ENCODE measurements around the gene PCNX4.

Gene PCNX4

DNA sequence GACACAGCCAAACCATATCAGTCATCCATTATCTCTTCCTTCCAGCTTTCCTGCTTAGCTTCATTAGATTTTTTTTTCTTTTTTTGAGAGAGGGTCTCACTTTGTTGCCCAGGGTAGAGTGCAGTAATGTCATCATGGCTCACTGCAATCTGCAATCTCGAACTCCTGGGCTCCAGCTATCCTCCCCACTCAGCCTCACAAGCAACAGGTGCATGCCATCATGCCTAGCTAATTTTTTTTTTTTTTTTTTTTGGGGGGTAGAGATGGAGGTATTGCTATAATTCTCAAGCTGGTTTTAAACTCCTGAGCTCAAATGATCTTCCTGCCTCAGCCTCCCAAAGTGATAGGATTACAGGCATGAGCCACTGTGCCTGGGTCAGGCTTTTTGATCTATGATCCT is 119.0 kb downstream of the PCNX4 start:
- no peak for DNase-seq

- no peak for DNase-seq
Observed at GRCh38 chr14:60211153-60211552, 119.4 kb downstream of the PCNX4 start.

DNA sequence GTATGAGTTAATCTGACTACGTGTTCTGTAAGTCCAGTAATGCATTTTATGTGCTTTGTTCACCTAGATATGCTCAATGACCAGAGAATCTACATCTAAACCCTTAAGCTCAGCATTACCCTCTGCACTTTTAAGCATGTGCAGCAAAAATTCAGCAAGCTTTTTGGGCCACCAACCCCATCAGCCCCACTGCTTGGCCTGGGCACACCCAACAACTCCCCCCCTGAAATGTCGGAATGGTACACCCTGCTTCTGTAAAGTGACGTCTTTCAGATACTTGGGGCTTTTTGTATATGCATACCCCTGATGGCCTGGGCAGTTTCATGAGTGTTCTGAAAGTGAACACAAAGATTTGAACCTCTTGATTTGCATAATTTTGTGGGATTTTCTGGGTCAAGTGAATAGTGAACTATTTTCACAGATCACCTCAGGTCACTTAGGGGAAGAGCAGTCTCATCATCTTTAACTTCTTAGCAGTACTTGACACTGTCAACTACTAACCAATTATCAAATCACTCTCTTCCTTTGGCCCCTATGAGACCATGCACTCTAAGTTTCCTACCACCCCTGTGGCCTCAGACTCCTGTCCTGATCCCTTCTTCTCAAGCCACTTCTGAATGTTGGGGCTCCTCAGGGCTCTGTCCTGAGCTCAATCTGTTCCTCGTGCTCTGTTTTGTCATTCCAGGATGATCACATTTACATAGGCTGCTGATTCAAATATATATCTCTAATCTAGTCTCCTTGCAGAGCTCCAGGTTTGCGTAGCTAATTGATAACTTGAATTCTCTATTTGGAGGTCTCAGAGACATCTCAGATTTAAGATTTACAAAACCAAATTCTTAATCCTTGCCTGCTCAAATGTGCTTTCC is 121.0 kb downstream of the PCNX4 start:
- no peak for DNase-seq

- DNase-seq, result no peak
Observed at GRCh38 chr14:60214003-60214402, 122.3 kb downstream of the PCNX4 start.

DNA sequence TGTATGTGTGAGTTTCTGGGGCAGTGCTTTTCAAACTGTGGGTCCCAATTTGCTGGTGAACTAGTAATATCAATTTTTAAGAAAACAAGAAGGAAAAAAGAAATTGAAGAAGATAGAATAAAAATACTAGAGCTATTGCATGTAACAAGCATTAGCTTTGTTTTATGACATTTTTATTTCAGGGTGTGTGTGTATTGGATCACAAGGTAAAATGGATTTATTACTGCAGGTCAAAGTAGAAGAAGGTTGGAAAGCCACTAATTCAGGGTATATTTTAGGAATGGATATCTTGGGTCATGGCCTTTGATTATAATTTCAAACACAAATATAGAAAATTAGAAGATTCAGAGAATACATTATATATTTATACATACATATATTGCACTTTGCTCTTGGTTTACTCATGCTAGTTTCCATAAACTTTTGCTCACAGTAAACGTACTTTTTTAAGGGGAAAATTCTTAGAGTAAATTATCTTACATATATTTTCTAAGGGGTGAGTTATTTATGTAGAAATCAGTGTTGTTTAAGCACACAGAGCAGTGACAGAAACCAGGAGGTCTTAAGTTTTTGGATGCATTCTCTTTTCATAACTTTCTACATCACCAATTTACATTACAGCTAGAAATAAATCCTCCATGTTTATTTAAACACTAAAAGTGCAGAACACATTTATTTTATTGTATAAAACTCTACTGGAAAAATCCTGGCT is 122.8 kb downstream of the PCNX4 start:
- DNase-seq, result no peak

DNA sequence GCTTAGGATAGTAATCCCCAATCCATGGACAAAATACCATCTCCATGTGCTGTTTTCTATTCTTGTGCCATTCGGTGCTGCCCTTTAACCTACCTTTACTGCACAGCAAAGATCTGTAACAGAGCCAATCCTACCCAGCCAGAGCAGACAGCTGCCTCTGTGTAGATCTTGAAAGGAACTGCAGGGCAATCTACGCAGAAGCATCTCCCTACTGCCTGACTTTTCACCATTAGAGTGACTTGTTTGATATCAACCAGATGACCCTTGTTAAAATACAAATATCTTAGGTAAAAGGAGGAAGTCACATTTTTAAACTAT is 123.4 kb downstream of the PCNX4 start:
- no peak for DNase-seq

- no peak for DNase-seq
Observed at GRCh38 chr14:60215520-60216420, 124.0 kb downstream of the PCNX4 start.

DNA sequence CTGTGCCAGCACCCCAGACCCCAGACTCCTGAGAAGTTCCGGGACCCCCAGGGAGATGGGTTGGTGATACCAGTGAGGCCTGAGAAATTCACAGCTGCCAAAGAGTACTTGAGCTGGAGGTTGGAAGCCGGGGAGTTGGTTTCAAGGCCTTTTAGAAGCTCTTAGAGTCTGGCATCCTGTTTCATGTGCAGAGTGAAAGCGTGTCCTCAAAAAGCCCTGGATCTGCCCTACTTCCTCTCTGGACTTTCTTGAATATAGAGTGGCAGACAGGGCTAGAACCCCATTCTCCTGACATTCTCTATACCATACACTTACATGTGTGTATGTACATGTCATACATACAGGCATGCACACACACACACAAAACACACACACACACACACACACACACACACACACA is 126.0 kb downstream of the PCNX4 start:
- no peak for DNase-seq

Data from CD4-positive, alpha-beta T cell treated with Interferon gamma for 1 hour (primary cell).